MM.1S (cell line): ENCODE measurements around the gene CD82.

Source experiments
- DNase-seq: peaks from one replicate; pipeline ENCODE4 v3.0.0-alpha.2; 2015
- H2AFZ ChIP-seq: fragments of 300-600 bp; sonication (generic); 2 replicates; pipeline ENCODE4 v1.6.0; 2016; ENCODE audit warnings: antibody characterized with exemption, low read length
- H3F3A ChIP-seq: fragments of 300-600 bp; sonication (generic); 2 replicates; pipeline ENCODE4 v1.6.1; 2016; ENCODE audit warnings: mild to moderate bottlenecking, antibody characterized with exemption, low read length, moderate library complexity, mixed read lengths; ENCODE audit not compliant: insufficient read depth
- H3K27ac ChIP-seq: fragments of 300-600 bp; sonication (generic); 2 replicates; pipeline ENCODE4 v1.5.1; 2016; ENCODE audit warnings: mild to moderate bottlenecking, low read length
- H3K27me3 ChIP-seq: fragments of 300-600 bp; sonication (generic); replicated peaks from 2 replicates; pipeline ENCODE4 v1.6.0; 2016; ENCODE audit warnings: low read length; ENCODE audit not compliant: insufficient read depth
- H3K36me3 ChIP-seq: fragments of 300-600 bp; sonication (generic); replicated peaks from 2 replicates; pipeline ENCODE4 v1.6.1; 2016; ENCODE audit warnings: mild to moderate bottlenecking, low read length, mixed read lengths; ENCODE audit not compliant: insufficient read depth
- H3K4me1 ChIP-seq: fragments of 300-600 bp; sonication (generic); 2 replicates; pipeline ENCODE4 v1.6.1; 2016; ENCODE audit warnings: low read length, mixed read lengths
- H3K4me2 ChIP-seq: fragments of 300-600 bp; sonication (generic); 2 replicates; pipeline ENCODE4 v1.6.0; 2016; ENCODE audit warnings: low read depth, low read length
- H3K4me3 ChIP-seq: fragments of 300-600 bp; sonication (generic); 2 replicates; pipeline ENCODE4 v1.5.1; 2016; ENCODE audit warnings: low read length, mixed read lengths
- H3K79me2 ChIP-seq: fragments of 300-600 bp; sonication (generic); 2 replicates; pipeline ENCODE4 v1.6.1; 2016; ENCODE audit warnings: mixed run types, low read length, mixed read lengths
- H3K9ac ChIP-seq: fragments of 300-600 bp; sonication (generic); 2 replicates; pipeline ENCODE4 v1.6.1; 2016; ENCODE audit warnings: low read length, mixed read lengths
- H3K9me2 ChIP-seq: fragments of 300-600 bp; sonication (generic); replicated peaks from 2 replicates; pipeline ENCODE4 v1.6.1; 2016; ENCODE audit warnings: mild to moderate bottlenecking, low read length, mixed read lengths; ENCODE audit not compliant: insufficient read depth
- H3K9me3 ChIP-seq: fragments of 300-600 bp; sonication (generic); replicated peaks from 2 replicates; pipeline ENCODE4 v1.6.1; 2016; ENCODE audit warnings: mild to moderate bottlenecking, low read length, mixed read lengths; ENCODE audit not compliant: insufficient read depth
- H4K20me1 ChIP-seq: fragments of 300-600 bp; sonication (generic); 2 replicates; pipeline ENCODE4 v1.6.1; 2016; ENCODE audit warnings: mild to moderate bottlenecking, low read length, moderate library complexity, mixed read lengths; ENCODE audit not compliant: insufficient read depth
- EZH2 ChIP-seq: fragments of 300-600 bp; sonication (generic); optimal IDR thresholded peaks from 2 replicates; pipeline ENCODE3; 2017; ENCODE audit warnings: low read depth, mild to moderate bottlenecking, antibody characterized with exemption, low read length, mixed read lengths
- EZH2phosphoT487 ChIP-seq: fragments of 300-600 bp; sonication (generic); IDR thresholded peaks from 2 replicates; pipeline ENCODE4 v1.6.1; 2018; ENCODE audit warnings: antibody characterized with exemption, low read length
- TF ChIP-seq, protein P1 (sequence below): fragments of 300-600 bp; sonication (generic); IDR thresholded peaks from 2 replicates; pipeline ENCODE4 v1.5.1; 2016; ENCODE audit warnings: antibody characterized with exemption, low read length, mixed read lengths

The CD82 gene

DNA sequence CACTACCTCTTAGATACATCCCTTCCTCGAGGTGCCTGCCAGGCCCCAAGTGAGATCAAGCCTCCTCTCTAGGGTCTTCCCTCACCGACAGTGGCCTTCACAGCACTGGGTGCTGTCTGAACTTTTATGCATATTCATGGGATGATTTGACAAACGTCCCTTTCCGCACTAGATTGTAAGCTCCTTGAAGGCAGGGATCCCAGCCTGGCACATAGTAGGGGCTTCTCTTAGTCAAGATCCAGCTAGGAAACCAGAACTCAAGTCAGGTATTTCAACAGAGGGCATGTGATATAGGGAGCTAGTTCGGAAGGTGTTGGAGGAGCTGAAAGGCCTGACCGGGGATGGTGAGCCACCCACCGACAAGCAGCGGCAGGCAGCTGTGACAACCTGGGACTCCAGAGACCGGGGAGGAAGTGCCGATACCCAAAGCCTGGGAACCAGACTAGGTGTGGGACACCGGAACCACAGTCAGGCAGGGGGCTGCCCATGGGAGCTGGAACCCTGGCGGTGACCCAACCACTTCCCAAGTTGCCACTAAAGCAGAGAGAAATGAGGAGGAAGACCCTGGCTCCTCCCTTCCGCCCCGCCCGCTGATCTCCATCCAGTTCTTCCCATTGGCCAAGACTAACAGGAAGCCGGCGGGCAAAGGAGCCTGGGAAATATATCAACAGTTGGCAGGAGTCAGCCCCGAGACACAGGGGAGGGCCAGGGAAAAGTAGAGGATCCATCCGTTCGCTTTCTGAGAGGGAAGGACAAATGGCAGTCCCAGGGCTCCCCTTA is 39.8 kb upstream of the CD82 start:
- Histone ChIP-seq H3K79me2 (no peaks in the 10 kb centered on the region), H3K4me1 (no peaks in the 10 kb centered on the region), H3F3A (no peaks in the 10 kb centered on the region), H3K27ac (no peak overlapping the region), H3K9ac (no peak overlapping the region), H3K36me3 (no peaks in the 10 kb centered on the region), H3K9me3 (no peaks in the 10 kb centered on the region), H3K4me3 (no peak overlapping the region), H3K4me2 (no peak overlapping the region), H3K9me2 (no peaks in the 10 kb centered on the region), H2AFZ (no peak overlapping the region), H3K27me3 (peaks cover 20% of the 10 kb centered on the region), H4K20me1 (no peaks in the 10 kb centered on the region)
- no peak for DNase-seq
- TF ChIP-seq, protein P1, sequence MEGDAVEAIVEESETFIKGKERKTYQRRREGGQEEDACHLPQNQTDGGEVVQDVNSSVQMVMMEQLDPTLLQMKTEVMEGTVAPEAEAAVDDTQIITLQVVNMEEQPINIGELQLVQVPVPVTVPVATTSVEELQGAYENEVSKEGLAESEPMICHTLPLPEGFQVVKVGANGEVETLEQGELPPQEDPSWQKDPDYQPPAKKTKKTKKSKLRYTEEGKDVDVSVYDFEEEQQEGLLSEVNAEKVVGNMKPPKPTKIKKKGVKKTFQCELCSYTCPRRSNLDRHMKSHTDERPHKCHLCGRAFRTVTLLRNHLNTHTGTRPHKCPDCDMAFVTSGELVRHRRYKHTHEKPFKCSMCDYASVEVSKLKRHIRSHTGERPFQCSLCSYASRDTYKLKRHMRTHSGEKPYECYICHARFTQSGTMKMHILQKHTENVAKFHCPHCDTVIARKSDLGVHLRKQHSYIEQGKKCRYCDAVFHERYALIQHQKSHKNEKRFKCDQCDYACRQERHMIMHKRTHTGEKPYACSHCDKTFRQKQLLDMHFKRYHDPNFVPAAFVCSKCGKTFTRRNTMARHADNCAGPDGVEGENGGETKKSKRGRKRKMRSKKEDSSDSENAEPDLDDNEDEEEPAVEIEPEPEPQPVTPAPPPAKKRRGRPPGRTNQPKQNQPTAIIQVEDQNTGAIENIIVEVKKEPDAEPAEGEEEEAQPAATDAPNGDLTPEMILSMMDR: no peak
- TF ChIP-seq EZH2phosphoT487: no peak

GRCh38 chr11:44526438-44526837 is 39.0 kb upstream of the CD82 start:
- Histone ChIP-seq H3K27me3 (peaks cover 12% of the 10 kb centered on the region), H3K9me2 (no peaks in the 10 kb centered on the region), H3K4me1 (no peaks in the 10 kb centered on the region), H3K4me3 (no peak overlapping the region), H3K9me3 (no peaks in the 10 kb centered on the region), H3K4me2 (no peak overlapping the region), H3F3A (no peaks in the 10 kb centered on the region), H4K20me1 (no peaks in the 10 kb centered on the region), H2AFZ (no peak overlapping the region), H3K27ac (no peak overlapping the region), H3K9ac (no peak overlapping the region), H3K79me2 (no peaks in the 10 kb centered on the region), H3K36me3 (no peaks in the 10 kb centered on the region)
- DNase-seq: no peak
- TF ChIP-seq, protein P1: no peak
- TF ChIP-seq EZH2 (no peak), EZH2phosphoT487 (no peak)

- no peak overlapping the region for H3K4me3 ChIP-seq
- no peaks in the 10 kb centered on the region for H3K36me3 ChIP-seq
- H3K27me3 ChIP-seq: peaks cover 10% of the 10 kb centered on the region; the same call in 1 of the 2 replicates
- H3F3A ChIP-seq: no peaks in the 10 kb centered on the region
- H3K4me2 ChIP-seq: no peak overlapping the region
- H3K4me1 ChIP-seq: no peaks in the 10 kb centered on the region
- H3K9me2 ChIP-seq: no peaks in the 10 kb centered on the region
- no peak overlapping the region for H2AFZ ChIP-seq
- H3K9ac ChIP-seq: no peak overlapping the region
- no peak for TF ChIP-seq EZH2
- no peak for TF ChIP-seq EZH2phosphoT487
- TF ChIP-seq, protein P1: no peak
- H3K9me3 ChIP-seq: no peaks in the 10 kb centered on the region
- H3K79me2 ChIP-seq: no peaks in the 10 kb centered on the region
- no peak overlapping the region for H3K27ac ChIP-seq
- no peaks in the 10 kb centered on the region for H4K20me1 ChIP-seq
- DNase-seq: no peak
These were observed 38.0 kb upstream of the CD82 start for GRCh38 chr11:44527476-44527875.
